Choroid plexus epithelial cell (primary cell): ENCODE results near the gene KIF2C.
"Not testable (repeated sequence)": the region's sequence is repeated elsewhere in the genome, so short reads cannot be mapped to it uniquely, and the experiment has no call there.

Experiments used
- DNase-seq: peaks from one replicate; pipeline ENCODE4 v3.0.0-alpha.2; 2010; ENCODE audit warnings: low read depth
- H3K4me3 ChIP-seq: 2 replicates; pipeline ENCODE4 v1.5.1; 2011; ENCODE audit warnings: low read depth, mild to moderate bottlenecking, control low read depth, low read length, moderate library complexity
- TF ChIP-seq, protein P1 (sequence below): conservative IDR thresholded peaks from 2 replicates; pipeline ENCODE4 v1.5.1; 2011; ENCODE audit warnings: low read depth, mild to moderate bottlenecking, control low read depth, inconsistent platforms, low read length, moderate library complexity

KIF2C gene

DNA sequence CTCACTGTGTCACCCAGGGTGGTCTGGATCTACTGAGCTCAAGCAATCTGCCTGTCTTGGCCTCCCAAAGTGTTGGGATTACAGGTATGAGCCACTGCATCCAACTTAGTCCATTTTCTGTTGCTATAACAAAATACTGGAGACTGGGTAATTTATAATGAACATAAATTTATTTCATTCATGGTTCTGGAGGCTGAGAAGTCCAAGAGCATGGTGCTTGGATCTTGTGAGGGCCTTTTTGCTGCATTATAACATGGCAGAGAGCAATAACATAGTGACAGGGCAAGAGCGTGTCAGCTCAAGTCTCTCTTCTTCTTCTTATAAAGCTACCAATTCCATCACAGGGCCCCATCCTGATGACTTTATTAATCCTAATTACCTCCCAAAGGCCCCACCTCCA lies 3.6 kb upstream of the KIF2C start:
- DNase-seq: no peak
- H3K4me3 ChIP-seq: no peak overlapping the region
- TF ChIP-seq, protein P1, sequence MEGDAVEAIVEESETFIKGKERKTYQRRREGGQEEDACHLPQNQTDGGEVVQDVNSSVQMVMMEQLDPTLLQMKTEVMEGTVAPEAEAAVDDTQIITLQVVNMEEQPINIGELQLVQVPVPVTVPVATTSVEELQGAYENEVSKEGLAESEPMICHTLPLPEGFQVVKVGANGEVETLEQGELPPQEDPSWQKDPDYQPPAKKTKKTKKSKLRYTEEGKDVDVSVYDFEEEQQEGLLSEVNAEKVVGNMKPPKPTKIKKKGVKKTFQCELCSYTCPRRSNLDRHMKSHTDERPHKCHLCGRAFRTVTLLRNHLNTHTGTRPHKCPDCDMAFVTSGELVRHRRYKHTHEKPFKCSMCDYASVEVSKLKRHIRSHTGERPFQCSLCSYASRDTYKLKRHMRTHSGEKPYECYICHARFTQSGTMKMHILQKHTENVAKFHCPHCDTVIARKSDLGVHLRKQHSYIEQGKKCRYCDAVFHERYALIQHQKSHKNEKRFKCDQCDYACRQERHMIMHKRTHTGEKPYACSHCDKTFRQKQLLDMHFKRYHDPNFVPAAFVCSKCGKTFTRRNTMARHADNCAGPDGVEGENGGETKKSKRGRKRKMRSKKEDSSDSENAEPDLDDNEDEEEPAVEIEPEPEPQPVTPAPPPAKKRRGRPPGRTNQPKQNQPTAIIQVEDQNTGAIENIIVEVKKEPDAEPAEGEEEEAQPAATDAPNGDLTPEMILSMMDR: no peak

DNA sequence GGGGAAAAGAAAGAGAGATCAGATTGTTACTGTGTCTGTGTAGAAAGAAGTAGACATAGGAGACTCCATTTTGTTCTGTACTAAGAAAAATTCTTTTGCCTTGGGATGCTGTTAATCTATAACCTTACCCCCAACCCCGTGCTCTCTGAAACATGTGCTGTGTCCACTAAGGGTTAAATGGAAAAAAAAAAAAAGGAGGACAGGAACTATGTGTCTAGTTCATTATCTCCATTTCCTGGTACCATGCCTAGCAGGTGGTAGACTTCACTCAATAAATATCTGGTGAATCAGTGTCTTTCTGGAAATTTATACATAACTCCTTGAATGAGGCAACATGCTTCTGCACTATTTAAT lies 707 bp upstream of the KIF2C start:
- peak overlapping the region; percentile 65 for H3K4me3 ChIP-seq
- DNase-seq: not testable (repeated sequence)

DNA sequence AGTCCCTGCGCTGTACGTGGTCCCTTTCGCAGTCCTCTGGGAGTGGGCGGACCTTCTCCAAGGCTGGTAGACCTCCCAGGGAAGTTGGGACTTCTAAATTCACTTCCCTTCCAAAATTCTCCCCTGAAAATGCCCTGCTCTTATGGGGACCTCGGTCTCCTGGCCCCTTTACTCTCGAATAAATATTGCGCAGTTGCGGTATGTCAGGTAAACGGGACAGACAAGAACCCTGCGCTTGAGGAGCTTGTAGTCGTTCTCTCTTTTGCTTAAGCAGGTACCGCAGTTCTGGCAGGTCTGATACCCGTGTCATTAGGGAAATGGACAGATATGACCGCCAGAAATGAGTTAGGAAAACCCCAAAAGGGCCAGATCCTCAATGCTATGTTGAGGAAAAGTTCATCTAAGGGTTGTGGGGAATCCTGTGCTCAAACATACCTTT lies 561 bp downstream of the KIF2C start:
- peak overlapping the region; percentile 65 for H3K4me3 ChIP-seq
- no peak for DNase-seq
- TF ChIP-seq, protein P1: no peak

DNA sequence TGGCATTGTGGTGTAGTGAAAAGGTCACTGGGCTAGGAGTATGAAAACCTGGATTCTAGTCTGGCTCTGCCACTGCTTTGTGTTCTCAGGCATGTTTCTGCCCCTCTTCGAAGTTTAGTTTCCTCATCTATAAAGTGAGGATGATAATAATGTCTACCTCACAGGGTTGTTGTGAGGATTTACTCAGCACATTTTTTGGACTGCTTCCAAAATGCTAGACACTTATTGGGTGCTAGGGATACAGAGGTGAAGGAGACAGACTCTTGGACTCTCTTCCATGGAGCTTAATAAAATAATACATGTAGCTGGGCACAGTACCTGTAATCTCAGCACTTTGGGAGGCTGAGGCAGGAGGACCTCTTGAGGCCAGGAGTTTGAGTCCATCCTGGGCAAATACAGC lies 3.6 kb downstream of the KIF2C start:
- H3K4me3 ChIP-seq: no peak overlapping the region
- DNase-seq: peak; percentile 17
- TF ChIP-seq, protein P1: no peak

DNA sequence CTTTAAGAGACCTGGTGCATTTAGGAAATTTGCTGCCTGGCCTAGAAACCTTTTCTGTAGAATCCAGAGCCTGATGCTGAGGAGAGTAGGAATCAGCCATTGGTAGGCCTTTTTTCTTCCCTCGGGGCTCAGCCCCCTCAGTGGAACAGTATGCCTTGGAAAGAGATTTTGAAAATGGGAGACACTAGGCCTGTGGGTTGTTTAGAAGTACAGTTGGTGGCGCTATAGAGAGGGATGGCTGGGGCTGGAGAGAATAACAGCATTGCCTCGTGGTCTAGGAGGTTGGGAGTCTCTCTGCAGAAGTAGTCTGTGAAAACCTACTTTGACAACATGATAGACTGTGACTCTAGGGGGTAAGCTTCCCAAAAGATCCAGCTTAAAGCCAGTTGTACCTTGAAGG lies 8.2 kb downstream of the KIF2C start:
- no peak overlapping the region for H3K4me3 ChIP-seq
- TF ChIP-seq, protein P1: peak; percentile 7
- peak; percentile 13 for DNase-seq

DNA sequence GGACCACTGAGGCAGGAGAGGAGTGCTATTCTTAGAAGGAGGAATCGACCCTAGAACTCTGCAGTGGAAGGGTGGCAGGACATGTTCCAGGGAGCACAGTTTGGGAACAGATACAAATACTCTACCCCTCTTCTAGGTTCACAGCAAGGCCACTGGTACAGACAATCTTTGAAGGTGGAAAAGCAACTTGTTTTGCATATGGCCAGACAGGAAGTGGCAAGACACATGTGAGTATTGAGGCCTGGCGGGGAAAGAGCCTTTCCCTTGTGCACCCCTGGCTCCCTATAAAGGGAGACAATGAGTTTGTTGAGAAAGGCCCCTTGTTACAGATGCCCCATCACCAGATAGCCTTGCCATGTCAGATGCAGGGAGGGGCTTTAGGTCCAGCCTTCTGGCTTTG lies 17.8 kb downstream of the KIF2C start:
- TF ChIP-seq, protein P1: no peak
- H3K4me3 ChIP-seq: no peak overlapping the region
- no peak for DNase-seq

DNA sequence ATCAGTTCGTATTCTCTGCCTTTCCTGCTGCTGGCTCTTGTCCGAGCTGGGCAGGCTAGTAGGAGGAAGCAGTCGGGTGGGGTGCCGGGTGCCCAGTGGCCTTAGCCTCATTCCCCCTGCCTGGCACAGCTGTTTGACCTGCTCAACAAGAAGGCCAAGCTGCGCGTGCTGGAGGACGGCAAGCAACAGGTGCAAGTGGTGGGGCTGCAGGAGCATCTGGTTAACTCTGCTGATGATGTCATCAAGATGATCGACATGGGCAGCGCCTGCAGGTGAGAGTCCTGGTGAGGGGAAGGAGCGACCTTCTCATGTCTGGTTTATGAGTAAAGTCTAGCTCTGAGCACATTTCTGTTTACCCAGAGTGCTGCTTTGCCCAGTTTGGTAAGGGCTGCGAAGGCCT lies 19.4 kb downstream of the KIF2C start:
- no peak overlapping the region for H3K4me3 ChIP-seq
- TF ChIP-seq, protein P1: no peak
- no peak for DNase-seq

DNA sequence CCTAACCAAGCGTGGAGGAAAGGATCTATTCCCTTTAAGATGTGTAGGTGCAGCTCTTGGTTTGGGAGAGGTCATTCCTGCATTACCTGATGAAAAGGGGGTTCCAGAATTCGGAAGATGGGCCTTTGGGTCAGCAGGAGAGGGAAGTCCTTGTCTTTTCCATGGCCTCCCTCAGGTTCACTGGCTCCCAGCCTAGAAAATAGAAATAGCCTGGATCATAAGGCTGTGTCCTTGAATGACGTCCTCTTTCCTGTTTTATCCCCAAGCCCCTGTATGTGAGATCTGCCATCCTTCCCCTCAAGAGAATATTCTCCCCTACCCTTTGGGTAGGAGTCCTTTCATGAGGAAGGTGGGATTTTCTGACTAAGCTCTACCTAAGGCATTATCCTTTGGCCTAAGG lies 21.2 kb downstream of the KIF2C start:
- TF ChIP-seq, protein P1: no peak
- no peak overlapping the region for H3K4me3 ChIP-seq
- no peak for DNase-seq

DNA sequence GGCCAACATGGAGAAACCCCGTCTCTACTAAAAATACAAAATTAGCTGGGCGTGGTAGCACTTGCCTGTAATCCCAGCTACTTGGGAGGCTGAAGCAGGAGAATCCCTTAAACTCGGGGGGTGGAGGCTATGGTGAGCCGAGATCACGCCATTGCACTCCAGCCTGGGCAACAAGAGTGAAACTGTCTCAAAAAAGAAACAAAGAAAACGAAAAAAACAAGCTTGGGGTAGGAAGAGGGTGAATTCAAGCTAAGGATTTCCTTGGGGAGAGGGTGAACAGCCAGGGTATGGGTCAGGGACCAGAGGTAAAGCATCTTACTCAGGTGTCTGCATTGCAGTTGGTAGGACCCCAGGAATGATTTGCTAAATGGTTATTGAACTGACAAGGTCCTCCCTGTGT lies 26.8 kb downstream of the KIF2C start:
- not testable (repeated sequence) for H3K4me3 ChIP-seq, DNase-seq
